GM20431 (cell line): Measurements from ENCODE around the gene ABCA6.
"Not testable (repeated sequence)": the region's sequence is repeated elsewhere in the genome, so short reads cannot be mapped to it uniquely, and the experiment has no call there.

Experiments
- in situ Hi-C: fragments of 300-500 bp; cut with MseI, MboI; formaldehyde crosslinking; loops from one replicate; pipeline ENCODE4 v1.15.0; 2020; ENCODE audit warnings: low sequenced_read_pairs; ENCODE audit not compliant: unreplicated experiment

Gene ABCA6

GRCh38 chr17:69141431-69142174 lies at the start of gene ABCA6:
TSS of gene ABCA6 (minus strand) at chr17:69141895. CDS start at chr17:69140703, 1,192 bp downstream.
- in situ Hi-C loops = no loop called here

- in situ Hi-C loops = no loop called here
Measured at GRCh38 chr17:69188796-69189195, 47.1 kb upstream of the ABCA6 start.

- in situ Hi-C loops = no loop called here
Measured at GRCh38 chr17:69188064-69188463, 46.4 kb upstream of the ABCA6 start.

GRCh38 chr17:69187294-69187693 lies 45.6 kb upstream of the ABCA6 start:
- in situ Hi-C loops = no loop called here

GRCh38 chr17:69179227-69179952 lies 37.7 kb upstream of the ABCA6 start:
- in situ Hi-C loops = no loop called here

- in situ Hi-C loops = no loop called here
Measured at GRCh38 chr17:69176457-69176795, 34.7 kb upstream of the ABCA6 start.

- in situ Hi-C loops = no loop called here
Measured at GRCh38 chr17:69175625-69176456, 34.1 kb upstream of the ABCA6 start.

- in situ Hi-C loops = no loop called here
Measured at GRCh38 chr17:69175262-69175624, 33.5 kb upstream of the ABCA6 start.

GRCh38 chr17:69173118-69173517 lies 31.4 kb upstream of the ABCA6 start:
- in situ Hi-C loops = no loop called here

GRCh38 chr17:69170377-69170776 lies 28.7 kb upstream of the ABCA6 start:
- in situ Hi-C loops = no loop called here

GRCh38 chr17:69168642-69169041 lies 26.9 kb upstream of the ABCA6 start:
- in situ Hi-C loops = not testable (repeated sequence)

- in situ Hi-C loops = no loop called here
Measured at GRCh38 chr17:69166957-69167356, 25.3 kb upstream of the ABCA6 start.

- in situ Hi-C loops = no loop called here
Measured at GRCh38 chr17:69164206-69164605, 22.5 kb upstream of the ABCA6 start.

- in situ Hi-C loops = no loop called here
Measured at GRCh38 chr17:69159418-69159817, 17.7 kb upstream of the ABCA6 start.

GRCh38 chr17:69154267-69154666 lies 12.6 kb upstream of the ABCA6 start:
- in situ Hi-C loops = no loop called here

GRCh38 chr17:69150333-69150732 lies 8.6 kb upstream of the ABCA6 start:
- in situ Hi-C loops = no loop called here

- in situ Hi-C loops = no loop called here
Measured at GRCh38 chr17:69147460-69147859, 5.8 kb upstream of the ABCA6 start.

GRCh38 chr17:69144331-69145255 lies 2.9 kb upstream of the ABCA6 start:
- in situ Hi-C loops = no loop called here

GRCh38 chr17:69143683-69144231 lies 2.1 kb upstream of the ABCA6 start:
- in situ Hi-C loops = no loop called here

GRCh38 chr17:69143151-69143550 lies 1.5 kb upstream of the ABCA6 start:
- in situ Hi-C loops = no loop called here
